Cerebellar nuclear complex (tissue), 1 donor: ENCODE results near the gene METTL1.

Experiments used
- DNase-seq, 2 experiments: peaks; one replicate each; lab custom pipeline; 2025; lab: John Stamatoyannopoulos, UW

Gene METTL1

DNA sequence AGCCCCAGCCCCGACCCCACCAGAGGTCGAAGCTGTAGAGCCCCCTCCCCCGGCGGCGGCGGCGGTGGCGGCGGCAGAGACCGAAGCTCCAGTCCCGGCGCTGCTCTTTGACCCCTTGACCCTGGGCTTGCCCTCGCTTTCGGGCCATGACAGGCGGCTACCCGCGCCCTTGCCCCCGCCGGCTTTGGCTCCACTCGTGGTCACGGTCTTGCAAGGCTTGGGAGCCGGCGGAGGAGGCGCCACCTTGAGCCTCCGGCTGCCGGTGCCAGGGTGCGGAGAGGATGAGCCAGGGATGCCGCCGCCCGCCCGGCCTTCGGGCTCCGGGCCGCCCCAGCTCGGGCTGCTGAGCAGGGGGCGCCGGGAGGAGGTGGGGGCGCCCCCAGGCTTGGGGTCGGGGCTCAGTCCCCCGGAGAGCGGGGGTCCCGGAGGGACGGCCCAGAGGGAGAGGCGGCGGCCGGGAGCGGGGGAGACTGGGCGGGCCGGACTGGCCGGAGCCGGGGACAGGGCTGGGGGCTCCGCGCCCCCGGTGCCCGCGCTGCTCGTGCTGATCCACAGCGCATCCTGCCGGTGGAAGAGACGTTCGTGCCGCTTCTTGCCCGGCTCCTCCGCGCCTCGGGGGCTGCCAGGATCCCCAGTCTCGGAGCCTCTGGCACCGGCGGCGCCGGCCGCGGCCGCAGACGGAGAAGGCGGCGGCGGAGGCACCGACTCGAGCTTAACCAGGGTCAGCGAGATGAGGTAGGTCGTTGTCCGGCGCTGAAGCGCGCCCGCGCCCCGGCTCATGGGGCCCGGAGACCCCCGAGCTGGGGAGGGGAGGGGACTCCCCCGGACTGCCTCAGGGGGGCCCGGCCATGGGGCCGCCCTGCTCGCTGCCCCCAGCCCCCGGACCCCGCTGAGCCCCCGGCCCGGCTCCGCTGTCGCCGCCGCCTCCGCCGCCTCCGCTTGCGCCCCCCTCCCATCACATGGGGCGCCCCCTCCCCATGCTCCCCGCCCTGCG is 34.1 kb downstream of the METTL1 start:
- DNase-seq, result no peak

GRCh38 chr12:57736741-57737466 is 35.0 kb downstream of the METTL1 start:
- DNase-seq, result no peak

GRCh38 chr12:57735952-57736740 is 35.8 kb downstream of the METTL1 start:
- DNase-seq, result peak; percentile 32 to 73

DNA sequence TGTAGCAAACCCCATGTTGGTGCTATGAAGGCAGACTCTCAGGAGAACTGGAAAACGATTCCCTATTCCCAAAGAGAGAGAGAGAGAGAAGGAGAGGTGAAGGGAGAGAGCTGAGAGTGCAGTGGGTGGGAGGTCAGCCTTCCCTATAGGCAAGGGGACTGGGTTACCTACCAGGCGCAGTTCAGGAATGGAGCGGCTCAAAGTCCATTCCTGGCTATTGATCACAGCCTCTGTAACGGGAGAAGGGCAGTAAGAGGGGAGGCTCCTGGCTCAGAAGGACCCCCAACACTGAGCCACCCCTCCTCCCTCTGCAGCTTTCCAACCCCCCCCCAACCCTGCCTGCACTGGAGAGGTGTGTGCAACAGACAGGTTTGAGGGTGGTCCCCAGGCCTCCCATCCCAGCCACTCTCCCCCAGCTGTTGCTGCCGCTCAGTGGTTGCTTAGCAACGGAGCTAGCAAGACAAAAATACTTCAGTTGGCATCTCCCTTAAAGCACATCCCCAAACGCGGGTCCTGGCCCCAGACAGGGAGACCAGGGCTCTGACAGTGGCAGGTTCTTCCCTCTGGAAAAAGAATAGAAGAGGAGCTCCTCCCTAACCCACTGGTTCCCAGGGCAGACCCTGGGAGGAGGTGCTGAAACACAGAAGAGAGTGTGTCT is 36.6 kb downstream of the METTL1 start:
- no peak for DNase-seq

DNA sequence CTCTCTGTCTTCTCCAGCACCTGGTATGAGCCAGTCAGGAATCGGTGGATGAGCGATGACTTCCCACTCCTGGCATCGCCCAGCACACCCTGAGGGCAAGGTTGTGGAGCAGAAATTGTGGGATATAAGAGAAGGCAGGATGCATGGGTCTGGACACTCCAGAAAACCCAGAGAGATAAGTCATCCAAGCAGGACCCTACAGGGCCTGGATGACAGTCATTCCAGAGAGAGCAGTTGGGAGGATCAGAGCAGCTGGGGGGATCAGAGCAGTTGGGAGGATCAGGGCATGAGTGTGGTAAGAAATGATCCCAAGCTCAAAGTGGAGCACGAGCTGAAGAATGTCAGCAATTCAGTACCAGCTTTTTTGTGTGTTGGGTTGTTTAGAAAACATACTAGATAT is 37.3 kb downstream of the METTL1 start:
- no peak for DNase-seq

- no peak for DNase-seq
Measured at GRCh38 chr12:57733928-57734327, 38.0 kb downstream of the METTL1 start.

GRCh38 chr12:57732726-57733593 is 38.9 kb downstream of the METTL1 start:
- DNase-seq, result no peak

DNA sequence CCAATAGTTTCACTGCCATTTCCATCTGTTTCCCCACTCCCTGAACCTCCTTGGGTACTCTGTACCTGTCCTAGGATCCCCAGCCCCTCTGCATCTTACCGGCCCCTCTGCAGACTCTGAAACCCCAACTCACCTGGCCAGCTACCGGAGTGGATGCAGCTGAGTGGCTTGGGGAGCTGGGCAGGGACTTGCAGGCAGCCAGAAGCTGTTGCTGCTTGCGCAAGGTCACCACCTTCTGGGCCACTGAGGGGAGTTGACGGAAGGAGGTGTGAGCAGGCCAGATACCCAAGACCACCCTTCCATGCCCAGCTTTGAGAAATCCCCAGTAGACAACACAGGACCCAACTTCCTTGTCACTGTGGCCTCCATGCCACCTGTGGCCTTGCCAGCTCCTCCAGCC is 39.6 kb downstream of the METTL1 start:
- no peak for DNase-seq

DNA sequence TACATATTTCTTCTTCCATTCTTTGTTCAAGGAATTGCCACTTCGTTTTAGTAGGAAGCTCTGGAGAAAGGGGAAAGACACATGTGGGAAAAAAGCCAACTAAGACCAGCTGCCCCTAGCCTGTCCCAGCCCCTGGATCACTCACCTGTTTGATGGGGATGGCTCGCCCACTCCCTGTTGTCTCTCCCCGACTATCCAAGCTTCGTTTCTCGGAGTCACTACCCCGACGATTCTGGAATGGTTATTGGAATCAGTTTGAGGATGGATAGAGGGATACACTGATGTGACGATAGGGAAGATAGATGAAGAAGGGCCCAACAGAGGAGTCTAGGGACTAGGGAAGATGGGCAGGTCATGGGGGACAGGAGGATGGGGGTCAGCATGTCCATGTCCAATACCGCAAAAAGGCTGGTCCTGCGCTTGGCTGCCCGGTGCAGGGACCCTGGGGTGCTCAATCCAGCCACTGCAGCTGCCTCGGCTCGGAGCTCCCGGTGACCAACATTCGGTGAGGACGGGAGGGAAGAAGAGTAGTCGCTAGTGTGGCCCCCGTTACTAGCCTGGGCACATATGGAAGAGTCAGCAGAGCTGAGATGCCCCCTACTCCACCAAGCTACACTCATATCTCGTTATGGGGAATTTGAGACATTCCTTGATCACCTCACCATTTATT is 40.4 kb downstream of the METTL1 start:
- DNase-seq, result no peak

DNA sequence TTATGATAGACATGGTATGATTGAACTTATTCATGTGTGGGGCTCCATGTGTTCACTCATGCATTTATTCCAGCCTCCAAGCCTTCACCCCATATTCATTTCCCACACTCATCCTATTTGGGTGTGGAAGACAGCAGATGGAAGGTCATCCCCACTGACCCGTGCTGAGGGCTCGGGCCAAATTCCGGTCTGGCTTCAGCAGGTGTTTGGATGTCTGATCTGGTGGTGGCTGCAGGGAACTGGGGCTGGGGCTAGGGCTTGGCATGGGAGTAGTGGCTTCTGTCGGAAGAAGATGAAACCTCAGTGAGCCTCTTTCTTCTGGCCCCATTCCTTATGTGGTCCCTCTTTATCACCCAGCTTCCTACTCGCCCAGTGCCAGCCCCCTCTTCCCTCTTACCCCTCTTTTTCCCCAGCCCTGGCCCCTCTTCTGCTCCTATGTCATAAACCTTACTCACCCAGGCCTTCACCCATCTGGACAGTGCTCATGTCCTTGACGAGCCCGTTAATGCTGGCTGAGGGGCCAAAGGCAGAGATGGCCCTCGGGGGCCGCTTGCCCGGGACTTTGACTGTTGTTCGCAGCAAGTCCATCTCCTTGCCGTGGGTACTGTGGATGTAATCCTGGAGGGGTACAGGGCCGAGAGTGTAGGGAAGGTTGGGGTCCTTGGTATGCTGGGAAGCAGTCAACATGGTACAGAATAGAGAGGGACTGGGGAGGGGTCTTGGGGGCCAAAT is 41.4 kb downstream of the METTL1 start:
- no peak for DNase-seq

- DNase-seq, result no peak
Measured at GRCh38 chr12:57729321-57729844, 42.5 kb downstream of the METTL1 start.

- no peak for DNase-seq
Measured at GRCh38 chr12:57727758-57728395, 44.0 kb downstream of the METTL1 start.

- DNase-seq, result no peak
Measured at GRCh38 chr12:57726884-57727757, 44.8 kb downstream of the METTL1 start.

DNA sequence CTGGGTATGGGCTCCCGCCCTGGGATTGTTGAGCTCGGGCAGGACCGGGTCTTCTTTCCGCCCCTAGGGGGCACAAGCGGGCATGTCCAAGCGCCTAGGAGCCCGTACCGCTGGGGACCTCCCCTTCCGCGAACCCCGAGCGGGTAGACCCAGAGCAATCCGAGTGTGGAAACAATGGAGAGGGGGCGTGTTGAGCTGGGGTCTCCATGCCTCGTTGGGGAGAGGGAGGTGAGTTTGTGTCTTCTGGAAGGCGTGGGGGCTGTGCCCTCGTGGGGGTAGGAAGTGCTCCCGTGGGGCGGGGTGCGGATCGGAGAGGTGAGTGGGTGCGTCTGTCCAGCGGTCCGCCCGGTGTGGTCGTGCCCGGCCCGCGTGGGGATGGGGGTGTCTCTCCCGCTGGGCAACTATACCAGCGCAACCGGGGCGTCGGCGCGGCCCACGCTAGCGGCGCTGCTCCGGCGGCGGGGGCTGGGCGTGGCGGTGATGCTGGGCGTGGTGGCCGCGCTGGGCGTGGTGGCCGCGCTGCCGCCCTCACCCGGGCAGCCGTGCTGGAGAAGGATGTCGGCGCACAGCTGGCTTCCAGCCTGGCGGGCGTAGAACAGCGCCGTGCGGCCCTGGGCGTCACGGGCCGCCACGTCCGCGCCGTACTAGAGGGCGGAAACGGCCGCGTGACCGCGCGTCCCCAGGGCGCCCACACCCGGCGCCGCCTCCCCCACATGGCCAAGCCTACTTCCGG is 45.6 kb downstream of the METTL1 start:
- DNase-seq, result no peak

DNA sequence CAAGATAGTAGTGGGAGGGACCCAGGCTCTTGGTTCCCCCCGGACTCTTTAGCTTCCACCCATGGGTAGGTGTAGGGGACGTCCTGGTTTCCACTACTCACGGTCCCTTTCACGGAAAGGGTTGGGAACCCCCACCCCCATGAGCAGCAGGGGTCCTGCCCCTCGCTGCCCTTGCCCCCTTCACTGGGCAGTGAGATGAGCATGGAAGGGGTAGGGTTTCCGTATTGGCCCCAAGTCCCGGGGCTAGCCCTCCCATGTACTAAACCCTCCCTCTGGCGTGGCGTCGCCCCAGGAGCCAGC is 46.1 kb downstream of the METTL1 start:
- no peak for DNase-seq

DNA sequence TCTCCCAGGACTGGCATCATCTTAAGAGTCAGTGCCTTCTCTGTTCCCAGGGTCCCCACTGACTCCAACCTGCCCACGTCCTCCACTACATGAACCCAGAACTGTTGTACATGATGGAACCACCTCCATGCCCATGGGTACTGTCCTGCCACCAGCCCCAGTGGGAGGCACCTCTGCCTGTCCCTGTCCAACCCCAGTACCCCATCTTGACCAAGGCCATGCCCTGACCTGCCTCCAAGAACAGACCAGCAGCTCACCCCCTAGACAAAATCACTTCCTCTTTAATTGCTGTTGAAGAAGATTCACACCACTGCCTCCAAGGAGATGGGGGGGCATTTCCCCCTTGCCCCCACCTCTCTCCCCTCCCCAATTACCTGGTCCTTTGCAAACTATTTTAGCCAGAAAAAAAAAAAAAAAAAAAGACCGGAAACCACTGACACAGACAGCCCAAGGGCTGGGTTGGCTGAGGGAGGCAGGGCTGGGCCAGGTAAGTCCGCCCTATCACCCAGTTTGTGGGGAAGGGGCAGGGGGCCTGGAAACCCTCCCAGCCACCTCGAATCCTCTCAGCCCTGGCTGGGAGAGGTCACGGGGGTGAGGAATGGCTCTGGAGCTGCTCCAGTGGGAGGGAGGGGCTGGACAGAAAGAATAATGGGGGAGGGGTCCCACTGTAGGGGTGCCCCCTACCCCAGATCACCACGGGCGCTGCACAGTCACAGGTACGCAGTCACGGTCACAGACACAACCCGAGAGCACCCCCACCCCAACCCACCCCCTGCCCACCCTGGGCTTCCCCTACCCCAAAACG is 46.8 kb downstream of the METTL1 start:
- DNase-seq, result no peak
